AG09319 (cell line): ENCODE results near the gene CASTOR1.

Experiments used
- DNase-seq: peaks from one replicate; pipeline ENCODE4 v3.0.0-alpha.2; 2010; ENCODE audit warnings: low read depth; ENCODE audit errors: extremely low read depth
- CTCF ChIP-seq: IDR thresholded peaks from 2 replicates; pipeline ENCODE4 v1.5.1; 2011; ENCODE audit warnings: low read depth, mild to moderate bottlenecking, inconsistent platforms, low read length, moderate library complexity

The CASTOR1 gene

GRCh38 chr22:30247561-30247960, 41.7 kb downstream of the CASTOR1 start:
- no peak for TF ChIP-seq CTCF
- no peak for DNase-seq

GRCh38 chr22:30246814-30247376, 42.4 kb downstream of the CASTOR1 start:
- no peak for TF ChIP-seq CTCF
- no peak for DNase-seq

GRCh38 chr22:30245985-30246813, 43.1 kb downstream of the CASTOR1 start, which contains the start of gene LIF:
Gene LIF (minus strand): TSS chr22:30246759. CDS start chr22:30246695, 64 bp downstream.
- TF ChIP-seq CTCF: peak; percentile 8
- DNase-seq: no peak

- TF ChIP-seq CTCF: no peak
Observed at GRCh38 chr22:30245181-30245984, 43.9 kb downstream of the CASTOR1 start.

GRCh38 chr22:30244641-30245040, 44.7 kb downstream of the CASTOR1 start:
- TF ChIP-seq CTCF: no peak
- no peak for DNase-seq

More at GRCh38 chr22:30245181-30245984, 43.9 kb downstream of the CASTOR1 start:
- DNase-seq: no peak

- TF ChIP-seq CTCF: no peak
- DNase-seq: no peak
Observed at GRCh38 chr22:30244066-30244465, 45.2 kb downstream of the CASTOR1 start.
